AG08396 (cell line): Measurements from ENCODE around the gene MYO18B.

ENCODE experiments used
- DNase-seq: peaks from one replicate; pipeline ENCODE4 v3.0.0; 2012; ENCODE audit warnings: low spot score, mixed read lengths

The MYO18B gene

GRCh38 chr22:25902402-25902801 lies 160.4 kb downstream of the MYO18B start:
- DNase-seq: no peak

- no peak for DNase-seq
These were observed 161.3 kb downstream of the MYO18B start for GRCh38 chr22:25903294-25903693.

- DNase-seq: no peak
These were observed 166.2 kb downstream of the MYO18B start for GRCh38 chr22:25908212-25908611.

- no peak for DNase-seq
These were observed 166.8 kb downstream of the MYO18B start for GRCh38 chr22:25908755-25909154.

- DNase-seq: no peak
These were observed 167.8 kb downstream of the MYO18B start for GRCh38 chr22:25909614-25910387.

GRCh38 chr22:25911243-25911972 lies 169.4 kb downstream of the MYO18B start:
- no peak for DNase-seq

GRCh38 chr22:25919452-25919851 lies 177.5 kb downstream of the MYO18B start:
- no peak for DNase-seq

- DNase-seq: no peak
These were observed 180.2 kb downstream of the MYO18B start for GRCh38 chr22:25922141-25922540.

- DNase-seq: no peak
These were observed 181.9 kb downstream of the MYO18B start for GRCh38 chr22:25923914-25924313.

- no peak for DNase-seq
These were observed 186.1 kb downstream of the MYO18B start for GRCh38 chr22:25928038-25928437.

- DNase-seq: no peak
These were observed 187.4 kb downstream of the MYO18B start for GRCh38 chr22:25929321-25929878.

GRCh38 chr22:25930083-25930482 lies 188.1 kb downstream of the MYO18B start:
- DNase-seq: no peak

- no peak for DNase-seq
These were observed 188.9 kb downstream of the MYO18B start for GRCh38 chr22:25930788-25931310.

- no peak for DNase-seq
These were observed 191.3 kb downstream of the MYO18B start for GRCh38 chr22:25933158-25933788.

- no peak for DNase-seq
These were observed 193.5 kb downstream of the MYO18B start for GRCh38 chr22:25935266-25936058.

GRCh38 chr22:25938151-25938550 lies 196.2 kb downstream of the MYO18B start:
- DNase-seq: no peak

GRCh38 chr22:25939384-25939783 lies 197.4 kb downstream of the MYO18B start:
- no peak for DNase-seq

GRCh38 chr22:25940479-25940878 lies 198.5 kb downstream of the MYO18B start:
- DNase-seq: no peak

- DNase-seq: no peak
These were observed 199.5 kb downstream of the MYO18B start for GRCh38 chr22:25941365-25941960.

GRCh38 chr22:25942115-25942855 lies 200.3 kb downstream of the MYO18B start:
- DNase-seq: no peak
